Central memory CD4-positive, alpha-beta T cell (primary cell): ENCODE results near the gene PEX14.

Source experiments
- DNase-seq: peaks from one replicate; pipeline ENCODE4 v3.0.0; 2022

Gene PEX14

DNA sequence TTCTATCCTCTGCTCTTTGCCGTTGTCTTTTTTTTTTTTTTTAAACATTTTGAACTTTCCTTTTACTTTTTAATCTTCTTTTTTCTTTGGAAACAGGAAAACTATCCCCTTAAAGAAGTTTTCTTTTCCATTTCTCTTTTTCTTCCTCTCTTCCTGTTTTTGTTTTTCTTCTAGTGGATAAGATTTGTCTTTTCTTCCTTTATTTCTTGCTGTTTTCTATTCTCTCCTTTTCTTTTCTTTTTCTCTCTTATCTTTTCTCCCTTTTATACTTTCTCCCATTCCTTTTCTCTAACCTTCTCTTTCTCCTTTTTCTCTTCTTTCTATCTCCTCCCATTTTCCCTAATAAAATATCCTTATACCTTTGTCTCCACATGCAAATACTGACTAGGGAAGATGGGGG, 46.2 kb downstream of the PEX14 start:
- no peak for DNase-seq

DNA sequence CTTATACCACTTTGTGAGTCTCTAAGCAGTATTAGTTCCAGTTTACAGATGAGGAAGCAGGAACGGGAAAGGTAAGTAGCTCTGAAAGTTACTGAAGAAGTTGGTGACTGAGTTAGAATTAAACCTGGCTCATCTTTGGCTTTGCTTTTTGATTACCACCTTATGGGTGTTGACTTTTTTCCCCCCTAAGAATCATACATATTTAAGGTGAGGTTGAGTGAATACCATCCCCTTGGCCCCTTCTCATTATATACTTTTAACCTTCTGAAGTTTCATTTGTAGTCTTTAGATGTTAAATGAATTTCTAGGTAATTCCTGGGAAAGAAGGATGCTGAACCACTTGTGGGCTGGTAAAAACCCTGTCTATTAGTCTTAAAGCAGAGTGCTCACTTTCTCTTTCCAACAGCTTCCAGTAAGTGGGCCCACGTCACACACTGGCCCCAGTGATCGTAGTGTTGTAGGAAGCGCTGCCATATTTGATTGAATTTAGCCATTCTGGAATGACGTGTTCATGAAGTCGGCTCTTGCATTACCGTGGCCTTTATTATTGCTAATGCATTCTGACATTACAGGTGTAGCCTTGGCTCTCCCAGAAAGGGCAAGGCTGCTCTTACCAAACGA, 46.9 kb downstream of the PEX14 start:
- no peak for DNase-seq

DNA sequence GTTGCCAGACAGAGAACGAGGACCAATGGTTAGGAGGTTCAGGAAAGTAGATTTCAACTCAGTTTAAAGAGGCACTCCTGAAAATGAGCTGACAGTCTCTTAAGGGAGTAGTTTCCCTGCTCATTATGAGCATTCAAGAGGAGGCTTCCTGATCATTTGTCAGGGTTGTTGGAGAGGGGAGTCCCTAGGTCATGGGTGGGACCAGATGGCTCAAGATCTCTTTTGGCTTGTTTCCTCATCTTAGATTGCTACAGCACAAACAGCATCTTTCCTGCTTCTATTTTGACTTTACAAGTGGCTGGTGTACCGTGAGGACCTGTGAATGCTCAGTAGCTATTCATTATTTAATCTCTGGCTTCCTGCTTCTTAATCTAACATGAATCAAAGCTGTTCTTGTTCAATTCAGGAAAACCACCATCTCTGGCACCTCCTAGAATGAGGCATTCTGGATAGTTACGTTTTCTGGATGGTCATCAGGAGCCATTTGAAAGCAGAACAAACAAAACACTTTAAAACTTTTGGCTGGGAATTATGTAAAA, 47.6 kb downstream of the PEX14 start:
- DNase-seq, result no peak

DNA sequence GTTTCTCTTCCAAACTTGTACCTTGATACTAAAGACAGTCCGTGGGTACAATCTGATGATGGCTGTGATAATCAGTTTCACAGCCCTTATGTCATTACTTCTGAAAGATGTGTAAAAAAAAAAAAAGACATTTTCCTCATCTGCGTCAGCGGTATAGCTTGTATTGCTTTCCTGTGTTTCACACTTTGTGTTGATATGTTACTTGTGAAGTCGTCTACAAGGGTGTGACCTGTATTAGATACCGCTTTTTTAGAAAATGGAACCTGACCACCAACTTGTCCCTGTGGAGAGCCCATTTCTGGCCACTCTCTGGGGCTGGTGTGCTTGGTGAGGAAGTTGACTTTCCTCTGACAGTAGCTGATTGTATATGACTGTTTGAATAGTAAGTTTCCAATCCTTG, 50.5 kb downstream of the PEX14 start:
- no peak for DNase-seq

DNA sequence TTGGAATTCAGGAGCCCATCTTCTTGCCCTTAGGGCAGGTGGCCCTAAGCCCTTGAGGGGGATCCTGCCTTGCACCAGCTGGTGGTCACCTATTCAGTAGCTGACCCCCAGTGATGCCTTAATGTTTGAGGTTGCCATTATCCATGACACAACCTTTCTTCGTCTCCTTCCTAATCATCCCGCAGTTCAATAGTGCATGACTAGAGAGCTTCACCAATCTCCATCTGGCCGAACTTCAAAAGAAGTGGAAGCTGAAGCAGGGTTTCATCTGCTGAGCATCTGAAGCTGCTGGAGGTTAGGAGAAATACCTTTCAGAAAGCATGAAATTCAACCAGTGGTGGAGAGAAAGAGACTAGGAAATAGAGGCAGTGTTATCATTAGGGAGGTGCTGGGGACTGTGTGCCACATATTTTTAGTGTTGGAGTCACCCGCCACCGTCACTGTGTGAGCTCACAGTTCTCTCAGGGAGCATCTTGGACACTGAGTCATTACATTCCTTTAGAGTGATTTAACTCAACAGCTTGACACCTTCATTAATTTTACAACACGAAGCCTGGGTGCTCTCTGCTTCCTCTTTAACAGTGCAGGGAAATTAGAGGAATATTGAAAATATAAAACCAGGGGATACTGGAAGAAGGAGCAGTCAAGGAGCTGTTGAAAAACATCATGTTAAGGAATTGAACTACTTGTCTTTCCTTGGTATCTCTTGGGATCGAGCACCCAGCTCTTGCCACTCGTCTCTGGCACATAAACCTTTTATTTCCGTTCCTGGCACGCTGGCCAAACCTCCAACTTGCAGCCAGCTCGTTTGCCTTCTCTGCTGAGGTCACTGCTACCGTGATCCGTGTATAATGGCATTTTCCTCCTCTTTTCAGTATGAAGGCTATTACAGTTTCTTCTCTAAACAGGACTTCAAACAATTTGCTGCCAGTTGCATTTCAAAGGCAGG, 53.6 kb downstream of the PEX14 start:
- no peak for DNase-seq

DNA sequence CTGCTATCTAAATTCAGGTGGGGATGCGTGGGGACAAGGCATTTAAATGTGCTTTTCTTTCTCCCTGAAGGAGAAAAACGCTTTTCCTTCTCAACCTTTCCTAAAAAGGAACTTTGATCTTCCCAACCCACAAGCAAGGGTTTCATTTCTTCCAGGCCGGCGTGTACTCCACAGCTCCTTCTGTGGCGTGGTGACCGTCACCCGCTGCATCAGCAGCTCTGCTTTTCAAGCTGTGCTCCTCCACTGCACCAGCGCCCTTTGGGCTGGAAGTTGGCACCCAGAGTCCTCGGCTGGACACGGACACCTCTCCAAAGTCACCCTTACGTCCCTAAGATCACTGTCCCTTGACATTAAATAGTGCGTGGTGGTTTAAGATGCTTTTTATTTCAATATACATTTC, 54.3 kb downstream of the PEX14 start:
- DNase-seq, result no peak

DNA sequence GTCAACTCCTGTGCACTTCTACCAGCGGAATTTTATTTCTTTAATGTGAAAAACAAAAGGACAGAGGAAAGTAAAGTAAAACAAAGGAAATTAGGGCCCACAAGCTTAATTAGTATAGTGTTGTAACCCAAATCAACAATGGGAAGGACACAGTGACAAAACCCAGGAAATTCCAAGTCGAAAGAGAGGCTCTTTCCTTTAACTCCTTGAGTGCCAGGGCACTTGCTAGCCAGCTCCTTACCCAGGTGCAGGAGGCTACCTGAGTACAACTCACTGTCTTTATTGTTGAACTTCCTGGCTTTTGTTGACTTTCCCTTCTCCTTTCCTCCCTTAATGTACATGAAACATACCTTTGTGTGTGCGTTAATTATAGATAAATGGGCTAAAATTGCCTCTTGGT, 55.0 kb downstream of the PEX14 start:
- DNase-seq, result no peak

DNA sequence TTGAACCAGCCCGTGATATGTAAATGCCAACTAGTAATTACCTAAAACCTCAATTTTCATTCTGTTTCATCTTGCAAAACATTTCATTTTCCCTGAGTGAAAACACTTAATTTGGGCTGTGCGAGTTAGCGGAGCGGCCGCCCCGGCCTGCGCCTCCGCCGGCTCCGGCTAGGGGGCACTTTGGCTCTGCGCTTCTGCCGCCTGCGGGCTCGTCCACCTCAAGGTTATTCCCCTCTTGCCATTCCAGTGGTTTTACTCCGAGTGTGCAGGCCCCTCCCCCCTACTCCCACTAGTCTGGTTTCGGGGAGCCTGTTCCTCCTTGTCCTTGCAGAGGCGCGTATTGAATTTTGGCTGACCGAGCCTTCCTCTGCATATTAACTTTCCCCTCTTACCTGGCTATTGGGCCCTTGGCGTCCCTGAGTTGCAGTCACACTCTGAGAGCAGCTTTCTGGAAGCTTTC, 55.6 kb downstream of the PEX14 start:
- DNase-seq, result no peak

DNA sequence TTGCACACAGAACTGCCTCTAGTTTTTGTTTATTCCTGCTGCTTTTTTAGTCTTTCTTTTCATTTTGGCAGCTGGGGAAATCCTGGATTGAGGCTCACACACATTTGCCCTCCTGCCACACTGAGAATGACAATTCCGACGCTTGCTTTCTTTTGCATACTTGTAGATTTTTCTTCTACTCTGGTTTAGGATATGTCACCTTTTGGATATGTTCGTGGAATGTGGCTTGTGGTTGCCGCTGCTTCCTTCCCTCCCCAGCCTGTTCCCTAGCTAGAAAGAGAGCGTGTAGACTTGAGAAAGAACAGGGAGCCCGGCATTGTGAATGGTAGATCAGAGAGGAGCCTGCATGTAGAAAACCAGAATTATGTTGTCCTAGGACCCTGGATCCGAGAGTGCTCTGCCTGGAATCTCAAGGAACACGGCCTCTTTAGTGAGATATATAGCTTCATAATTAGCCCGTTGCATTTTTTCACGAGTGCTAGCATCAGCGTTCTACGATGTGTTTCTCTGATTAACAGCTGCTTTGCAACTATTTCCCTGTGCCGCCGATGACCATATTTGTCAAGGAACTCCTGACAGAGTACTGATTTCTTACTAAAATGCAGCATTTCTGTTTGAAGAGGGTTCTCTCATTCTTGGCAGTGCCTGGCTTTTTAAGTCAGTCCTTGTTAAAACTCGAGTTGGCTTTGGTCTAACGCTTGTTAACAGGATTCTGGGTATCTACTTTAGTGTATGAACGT, 56.2 kb downstream of the PEX14 start:
- no peak for DNase-seq

DNA sequence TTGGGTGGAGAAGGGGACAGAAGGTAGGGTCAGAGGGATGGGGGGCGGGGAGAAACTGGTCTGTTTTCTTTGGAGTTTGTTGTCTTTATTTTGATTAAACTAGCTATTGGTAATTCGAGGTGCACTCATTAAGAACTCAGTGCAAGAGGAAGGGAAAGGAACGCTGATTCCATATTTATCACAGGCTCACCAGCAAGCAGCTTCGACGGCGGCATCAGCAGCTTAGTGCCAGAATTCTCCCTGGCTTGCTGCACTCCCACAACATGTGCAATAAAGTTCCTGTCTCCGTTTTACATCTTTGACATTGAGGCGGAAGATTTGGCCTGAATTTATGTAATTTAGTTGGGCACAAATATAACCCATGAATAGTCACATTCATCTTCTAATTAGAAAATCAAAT, 57.6 kb downstream of the PEX14 start:
- DNase-seq, result no peak

DNA sequence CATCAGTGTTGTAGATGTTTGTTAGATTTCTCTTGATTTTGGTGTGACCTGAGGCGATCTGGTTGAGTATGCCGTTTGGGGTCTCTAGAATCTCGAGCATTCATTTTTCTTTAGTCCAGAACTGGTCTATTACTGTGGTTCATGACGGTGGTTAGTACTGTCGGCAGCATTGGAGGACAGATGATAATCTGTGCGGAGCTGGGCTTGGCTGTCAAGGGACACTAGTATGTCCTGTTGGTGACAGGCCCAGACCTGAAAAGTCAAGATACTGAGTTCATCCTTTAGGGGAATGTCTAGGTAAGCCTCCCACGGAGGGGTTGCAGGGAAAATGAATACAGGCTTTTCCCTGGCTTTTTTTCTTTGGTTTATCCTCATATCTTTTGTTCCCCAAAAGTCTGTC, 59.8 kb downstream of the PEX14 start:
- no peak for DNase-seq

DNA sequence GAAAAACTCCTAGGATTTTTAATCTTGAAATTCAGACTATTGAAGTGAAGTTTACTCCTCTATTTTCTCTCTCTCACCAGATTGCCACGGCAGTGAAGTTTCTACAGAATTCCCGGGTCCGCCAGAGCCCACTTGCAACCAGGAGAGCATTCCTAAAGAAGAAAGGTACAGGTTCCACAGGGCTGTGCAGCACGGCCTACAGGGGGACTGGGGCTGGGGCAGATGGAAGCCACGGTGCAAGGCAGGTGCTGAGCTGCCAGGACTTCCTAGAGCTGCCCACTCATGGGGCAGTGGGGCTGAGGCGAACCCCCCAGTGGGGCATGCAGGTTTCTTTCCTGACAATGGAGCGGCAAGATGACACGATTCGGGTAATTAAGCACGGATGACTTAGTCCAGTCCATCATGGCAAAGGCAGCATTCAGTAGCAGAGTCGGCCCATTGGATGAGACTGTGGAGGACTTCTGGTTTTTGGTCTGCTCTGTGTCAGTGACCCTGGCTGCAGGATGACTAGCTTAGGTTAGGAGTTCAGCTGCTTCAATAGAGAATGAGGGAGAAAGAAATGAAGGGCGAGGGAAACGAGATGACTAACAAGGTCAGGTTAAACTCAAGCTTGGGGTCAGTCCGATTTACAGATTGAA, 61.5 kb downstream of the PEX14 start:
- no peak for DNase-seq

DNA sequence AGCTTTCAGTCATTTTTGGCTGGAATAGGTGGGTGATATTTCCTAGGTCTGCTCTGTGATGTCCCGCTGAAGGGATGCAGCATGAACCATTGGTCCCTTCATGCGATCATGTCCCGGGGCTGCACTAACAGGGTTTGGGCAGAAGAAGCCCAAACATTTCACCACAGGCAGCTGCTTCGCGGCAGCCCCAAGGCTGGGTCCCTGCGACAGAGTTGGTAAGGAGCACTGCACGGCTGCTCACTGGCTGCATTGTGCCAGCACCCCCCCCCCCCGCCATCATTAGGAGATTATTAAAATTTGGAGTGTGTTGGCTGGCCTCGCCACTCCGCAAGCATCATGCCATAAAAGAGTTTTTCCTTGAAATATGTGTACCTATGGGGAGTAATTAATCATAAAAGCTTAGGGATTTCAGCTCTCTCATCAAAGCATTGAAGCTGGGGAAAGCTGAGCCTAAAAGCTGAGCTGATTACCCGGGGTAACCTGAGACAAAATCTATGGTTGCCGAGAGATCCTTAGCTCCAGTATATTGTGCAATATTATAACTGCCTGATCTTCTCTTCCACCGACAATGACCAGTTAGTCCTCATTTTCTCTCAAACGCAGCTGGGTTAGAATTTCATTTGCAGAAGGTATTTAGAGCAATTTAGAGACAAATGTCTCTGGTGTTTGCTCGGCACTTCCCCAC, 62.5 kb downstream of the PEX14 start:
- DNase-seq, result no peak

DNA sequence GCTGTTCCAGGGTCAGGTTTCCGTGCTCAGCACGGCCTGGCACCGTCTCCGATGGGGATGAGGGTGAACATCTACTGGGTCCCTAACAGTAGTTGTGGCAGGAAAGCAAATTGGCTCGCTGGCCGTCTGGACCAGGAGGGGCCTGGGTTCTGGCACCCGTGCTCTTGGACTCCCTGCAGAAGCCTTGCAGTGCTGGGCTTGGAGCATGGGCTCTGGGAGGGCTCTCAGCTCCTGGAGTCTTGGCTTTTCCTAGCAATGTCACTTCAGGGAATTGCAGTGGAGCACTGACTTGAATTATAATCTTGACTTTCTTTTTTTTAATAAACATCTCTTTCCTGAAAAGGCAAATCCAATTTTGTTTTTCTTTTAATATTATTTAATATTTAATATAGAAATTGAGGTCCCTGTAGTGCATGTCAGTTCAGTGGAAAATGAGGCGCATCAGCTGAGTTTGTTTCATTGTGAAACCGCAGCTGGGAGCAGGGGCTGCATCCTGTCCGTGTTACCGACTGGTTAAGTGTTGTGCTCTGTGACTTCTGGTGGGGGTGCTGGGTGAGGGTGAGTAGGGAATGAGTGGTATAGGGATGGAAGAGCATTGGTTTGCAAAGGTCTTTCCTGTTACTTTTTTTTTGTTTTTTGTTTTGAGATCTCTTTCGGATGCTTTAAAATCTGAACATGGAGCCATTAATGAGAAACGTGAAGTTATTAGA, 64.1 kb downstream of the PEX14 start:
- DNase-seq, result no peak

DNA sequence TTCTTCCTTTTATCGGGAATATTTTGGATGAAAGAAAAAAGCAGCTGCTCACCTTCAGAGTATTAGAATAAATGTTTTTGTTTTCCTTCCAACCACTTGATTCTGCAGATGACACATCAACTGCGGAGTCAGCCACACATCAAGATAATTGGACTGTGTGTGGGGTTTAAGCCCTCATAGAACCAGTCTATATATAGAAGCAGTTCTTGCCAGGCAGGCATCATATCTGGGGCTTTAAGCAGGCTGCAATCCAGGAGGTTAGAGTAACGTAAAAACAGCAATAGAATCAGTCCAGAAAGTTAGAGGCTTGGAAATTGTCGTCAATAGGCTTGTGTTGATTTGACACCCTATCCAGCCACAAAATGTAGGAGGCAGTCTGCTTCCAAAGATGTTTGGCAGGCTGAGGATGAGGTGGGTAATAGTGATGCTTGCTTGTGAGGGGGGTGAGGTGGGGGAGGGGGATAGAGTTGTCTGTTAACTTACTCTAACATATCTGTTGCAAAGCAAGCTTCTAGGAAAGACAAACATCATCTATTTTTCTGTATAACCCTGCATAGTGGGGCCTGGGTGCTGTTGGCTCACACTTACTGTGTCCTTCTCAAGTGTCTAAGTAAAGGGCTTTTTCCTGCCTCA, 64.8 kb downstream of the PEX14 start:
- no peak for DNase-seq

DNA sequence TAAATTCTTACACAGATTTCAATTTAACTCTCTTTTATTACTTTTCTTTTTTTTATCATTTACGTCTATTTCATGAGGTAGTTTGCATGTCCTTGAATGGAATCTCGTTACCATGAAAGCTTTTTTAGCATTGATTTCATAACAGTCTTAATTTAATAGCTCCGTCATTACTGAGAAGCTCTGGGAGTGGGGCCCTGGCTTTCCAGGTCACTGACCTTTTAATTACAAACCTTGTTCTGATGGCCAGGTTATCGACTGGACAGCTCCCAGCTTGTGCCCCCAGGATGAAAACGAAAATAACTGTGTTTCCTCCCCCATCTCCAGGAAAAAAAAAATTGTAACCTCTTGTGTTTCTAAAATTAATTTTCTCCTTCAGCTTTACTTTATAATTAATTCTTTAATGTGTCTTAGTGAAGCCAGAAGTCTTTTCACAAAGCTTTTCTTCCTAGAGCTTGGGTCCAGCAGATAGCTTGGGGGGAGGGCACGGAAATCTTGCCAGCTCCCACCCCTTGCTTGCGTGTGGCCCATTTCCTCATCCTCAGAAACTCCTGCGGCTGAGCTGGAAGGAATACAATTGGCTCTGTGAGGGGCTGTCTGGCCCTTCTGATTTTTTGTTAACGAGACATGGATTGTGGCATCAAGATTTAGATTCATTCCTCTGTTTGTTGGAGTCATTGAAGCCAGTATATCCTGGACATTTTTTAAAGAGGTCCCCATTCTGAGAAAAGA, 65.7 kb downstream of the PEX14 start:
- DNase-seq, result no peak

DNA sequence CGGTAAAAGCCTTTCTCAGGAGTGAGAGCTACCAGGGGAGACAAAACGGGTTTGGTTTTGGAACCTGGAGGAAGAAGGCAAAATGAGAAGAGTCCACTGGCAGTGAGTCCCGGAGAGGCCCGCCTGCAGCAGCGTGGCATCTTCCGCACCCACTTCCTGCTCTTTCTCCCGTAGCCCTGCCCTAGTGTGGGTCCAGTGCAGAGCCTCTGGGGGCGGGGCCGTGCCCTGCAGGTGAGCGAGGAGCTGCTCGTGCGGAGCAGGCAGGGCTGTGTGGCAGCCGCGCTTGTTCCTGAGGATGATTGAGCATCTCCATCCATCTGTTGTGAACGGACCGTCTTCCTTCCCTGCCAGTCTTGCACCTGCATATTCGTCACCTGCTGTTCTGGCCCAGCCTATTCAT, 66.5 kb downstream of the PEX14 start:
- DNase-seq, result no peak

DNA sequence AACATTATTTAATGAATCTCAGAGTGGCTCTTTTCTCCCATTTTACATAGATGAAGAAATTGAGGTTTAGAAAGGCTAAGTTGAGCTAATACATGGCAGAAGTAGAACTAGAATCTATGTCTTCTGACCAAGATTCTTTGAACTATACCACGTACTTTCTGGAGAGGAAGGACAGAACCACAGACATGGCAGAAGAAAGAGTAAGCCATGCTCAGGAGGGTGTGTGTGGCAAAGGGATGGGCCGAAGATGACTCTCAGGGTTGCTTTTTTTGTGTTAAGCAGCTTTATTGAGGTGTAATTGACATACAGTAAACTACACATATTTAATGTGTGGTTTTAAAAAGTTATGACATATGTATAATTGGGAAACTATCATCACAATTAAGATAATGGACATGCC, 69.5 kb downstream of the PEX14 start:
- peak; percentile 63 for DNase-seq

DNA sequence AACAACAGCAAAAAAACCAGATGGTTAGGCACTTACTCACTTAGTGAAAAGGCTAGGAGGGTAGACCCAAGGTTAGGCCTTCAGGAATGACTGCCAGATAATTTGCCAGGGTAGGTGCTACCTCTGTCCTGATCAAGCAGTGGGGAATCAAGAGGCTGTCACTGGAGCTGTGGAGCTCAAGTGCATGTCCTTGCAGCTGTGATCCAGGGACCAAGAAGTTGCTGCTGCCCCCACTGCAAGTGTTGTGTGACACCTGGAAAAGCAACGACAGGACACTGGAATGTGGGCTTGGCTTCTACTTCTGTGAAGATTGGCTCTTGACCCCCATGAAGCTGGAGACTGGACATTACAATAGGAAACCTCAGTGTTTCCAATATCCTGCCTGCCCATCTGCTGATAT, 72.1 kb downstream of the PEX14 start:
- no peak for DNase-seq
